Mesenchymal stem cell (in vitro differentiated cells and primary cell): ENCODE measurements around the gene CLEC9A.

ENCODE experiments used
- DNase-seq: peaks from one replicate; pipeline ENCODE4 v3.0.0-alpha.2; 2013
- H2AFZ ChIP-seq: one replicate; pipeline ENCODE4 v1.6.1; 2013; ENCODE audit warnings: low read depth, mild to moderate bottlenecking, control low read depth, inconsistent platforms, low read length, moderate library complexity
- H2AK5ac ChIP-seq: 2 replicates; pipeline ENCODE4 v1.6.1; 2013; ENCODE audit warnings: low read length, moderate library complexity, mild to moderate bottlenecking, inconsistent platforms; ENCODE audit not compliant: severe bottlenecking
- H2BK120ac ChIP-seq: one replicate; pipeline ENCODE4 v1.6.1; 2013; ENCODE audit warnings: low read depth, mild to moderate bottlenecking, inconsistent platforms, low read length, moderate library complexity
- H2BK12ac ChIP-seq, 2 experiments: one replicate each; pipeline ENCODE4 v1.6.1; 2013; ENCODE audit warnings: inconsistent platforms in 2 of 2, low read length in 2 of 2, mild to moderate bottlenecking in 2 of 2, moderate library complexity in 2 of 2, control low read depth in 1 of 2
- H2BK15ac ChIP-seq: one replicate; pipeline ENCODE4 v1.6.1; 2013; ENCODE audit warnings: mild to moderate bottlenecking, low read depth, inconsistent platforms; ENCODE audit not compliant: poor library complexity, severe bottlenecking
- H2BK5ac ChIP-seq: 2 replicates; pipeline ENCODE4 v1.6.1; 2013; ENCODE audit warnings: low read depth, mild to moderate bottlenecking, low read length, control low read depth, inconsistent platforms; ENCODE audit not compliant: poor library complexity, severe bottlenecking
- H3K14ac ChIP-seq, 2 experiments: one replicate each; pipeline ENCODE4 v1.6.1; 2013; ENCODE audit warnings: inconsistent platforms in 2 of 2, low read length in 2 of 2, control low read depth in 1 of 2, mild to moderate bottlenecking in 1 of 2, moderate library complexity in 1 of 2
- H3K18ac ChIP-seq, 2 experiments: one replicate each; pipeline ENCODE4 v1.6.1; 2013; ENCODE audit warnings: inconsistent platforms in 2 of 2, low read length in 2 of 2, control low read depth in 1 of 2, low read depth in 1 of 2, mild to moderate bottlenecking in 1 of 2
- H3K23ac ChIP-seq, 2 experiments: one replicate each; pipeline ENCODE4 v1.6.1; 2013; ENCODE audit warnings: inconsistent platforms in 2 of 2, low read length in 2 of 2, mild to moderate bottlenecking in 2 of 2, moderate library complexity in 2 of 2, control low read depth in 1 of 2
- H3K27ac ChIP-seq: 2 replicates; pipeline ENCODE4 v1.5.1; 2013; ENCODE audit warnings: mild to moderate bottlenecking, moderate library complexity, low read length, control low read depth, inconsistent platforms; ENCODE audit not compliant: poor library complexity, severe bottlenecking
- H3K27me3 ChIP-seq, 2 experiments: 2 replicates each; pipeline versions ENCODE4 v1.6.1 to v1.7.0; 2013; ENCODE audit warnings: low read length in 2 of 2, mild to moderate bottlenecking in 2 of 2, moderate library complexity in 2 of 2, control low read depth in 1 of 2, inconsistent platforms in 1 of 2; ENCODE audit not compliant: control insufficient read depth in 1 of 2, insufficient read depth in 1 of 2
- H3K36me3 ChIP-seq, 2 experiments: 2 replicates each; pipeline versions ENCODE4 v1.6.1 to v1.7.0; 2013; ENCODE audit warnings: low read length in 2 of 2, control low read depth in 1 of 2, inconsistent platforms in 1 of 2, low read depth in 1 of 2, mild to moderate bottlenecking in 1 of 2; ENCODE audit not compliant: insufficient read depth in 2 of 2, control insufficient read depth in 1 of 2
- H3K4ac ChIP-seq, 2 experiments: one replicate each; pipeline ENCODE4 v1.6.1; 2013; ENCODE audit warnings: inconsistent platforms in 2 of 2, low read length in 2 of 2, mild to moderate bottlenecking in 2 of 2, moderate library complexity in 2 of 2, control low read depth in 1 of 2, low read depth in 1 of 2
- H3K4me1 ChIP-seq: 2 replicates; pipeline ENCODE4 v1.6.1; 2013; ENCODE audit warnings: low read depth, low read length, control low read depth; ENCODE audit not compliant: control insufficient read depth, insufficient read depth
- H3K4me2 ChIP-seq: 2 replicates; pipeline ENCODE4 v1.6.1; 2013; ENCODE audit warnings: low read length, mild to moderate bottlenecking, inconsistent platforms; ENCODE audit not compliant: poor library complexity, severe bottlenecking
- H3K4me3 ChIP-seq, 2 experiments: 2 replicates each; pipeline versions ENCODE4 v1.5.1 to v1.7.0; 2013; ENCODE audit warnings: low read length in 2 of 2, mild to moderate bottlenecking in 2 of 2, control low read depth in 1 of 2, low read depth in 1 of 2; ENCODE audit not compliant: insufficient read depth in 1 of 2
- H3K79me1 ChIP-seq: replicated peaks from 2 replicates; pipeline ENCODE4 v1.6.1; 2013; ENCODE audit warnings: mild to moderate bottlenecking, control low read depth, low read length, inconsistent platforms; ENCODE audit not compliant: poor library complexity, severe bottlenecking
- H3K9ac ChIP-seq: 2 replicates; pipeline ENCODE4 v1.7.0; 2013; ENCODE audit warnings: mild to moderate bottlenecking, low read length, moderate library complexity
- H3K9me3 ChIP-seq: 2 replicates; pipeline ENCODE4 v1.7.0; 2013; ENCODE audit warnings: mild to moderate bottlenecking, low read length; ENCODE audit not compliant: control insufficient read depth
- H4K8ac ChIP-seq: one replicate; pipeline ENCODE4 v1.6.1; 2013; ENCODE audit warnings: inconsistent platforms, mild to moderate bottlenecking, low read length, moderate library complexity
- H4K91ac ChIP-seq: one replicate; pipeline ENCODE4 v1.6.1; 2013; ENCODE audit warnings: mild to moderate bottlenecking, low read length, inconsistent platforms
- WGBS: methylation state at CpG from one replicate; pipeline ENCODE4 v1.1.7; 2013; ENCODE audit warnings: mixed read lengths; 5-methylcytosine and 5-hydroxymethylcytosine counted together

CLEC9A gene

GRCh38 chr12:10111451-10111850 lies 81.0 kb downstream of the CLEC9A start:
- H3K9ac ChIP-seq = no peak overlapping the region
- no peaks in the 10 kb centered on the region for H3K36me3 ChIP-seq

DNA sequence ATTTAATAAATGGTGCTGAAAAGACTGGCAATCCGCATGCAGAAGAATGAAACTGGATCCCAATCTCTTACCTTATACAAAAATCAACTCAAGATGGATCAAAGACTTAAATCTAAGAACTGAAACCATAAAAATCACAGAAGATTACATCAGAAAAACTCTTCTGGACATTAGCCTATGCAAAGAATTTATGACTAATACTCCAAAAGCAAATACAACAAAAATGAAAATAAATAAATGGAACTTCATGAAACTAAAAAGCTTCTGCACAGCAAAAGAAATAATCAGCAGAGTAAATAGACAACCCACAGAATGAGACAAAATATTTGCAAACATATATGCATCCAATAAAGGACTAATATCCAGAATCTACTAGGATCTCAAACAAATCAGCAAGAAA lies 82.6 kb downstream of the CLEC9A start:
- no peak overlapping the region for H4K8ac ChIP-seq
- H3K36me3 ChIP-seq = no peaks in the 10 kb centered on the region
- H3K4me2 ChIP-seq = no peak overlapping the region
- no peak overlapping the region for H3K9ac ChIP-seq
- no peak overlapping the region for H2BK5ac ChIP-seq
- H3K79me1 ChIP-seq = no peaks in the 10 kb centered on the region
- H2BK12ac ChIP-seq = no peak overlapping the region
- 89% methylated on average over 1 of the region's 1 CpG for WGBS
- no peak overlapping the region for H3K4me3 ChIP-seq
- H4K91ac ChIP-seq = no peak overlapping the region
- H3K27me3 ChIP-seq = no peaks in the 10 kb centered on the region
- no peak for DNase-seq
- no peak overlapping the region for H3K14ac ChIP-seq
- no peak overlapping the region for H2BK15ac ChIP-seq
- no peak overlapping the region for H3K4ac ChIP-seq
- no peak overlapping the region for H2AFZ ChIP-seq
- H3K18ac ChIP-seq = no peak overlapping the region
- H3K27ac ChIP-seq = no peak overlapping the region
- H2BK120ac ChIP-seq = no peak overlapping the region
- H2AK5ac ChIP-seq = no peak overlapping the region
- no peak overlapping the region for H3K23ac ChIP-seq
- H3K9me3 ChIP-seq = no peaks in the 10 kb centered on the region
- H3K4me1 ChIP-seq = no peaks in the 10 kb centered on the region

More at GRCh38 chr12:10111451-10111850, 81.0 kb downstream of the CLEC9A start:
- Histone ChIP-seq H3K18ac (no peak overlapping the region), H3K4me2 (no peak overlapping the region), H2BK5ac (no peak overlapping the region), H3K27ac (no peak overlapping the region), H3K4ac (no peak overlapping the region), H2BK120ac (no peak overlapping the region), H4K8ac (no peak overlapping the region), H3K14ac (no peak overlapping the region), H2AFZ (no peak overlapping the region), H2AK5ac (no peak overlapping the region), H3K79me1 (no peaks in the 10 kb centered on the region), H3K4me3 (no peak overlapping the region), H3K23ac (no peak overlapping the region), H3K27me3 (no peaks in the 10 kb centered on the region), H3K9me3 (no peaks in the 10 kb centered on the region), H4K91ac (no peak overlapping the region), H3K4me1 (no peaks in the 10 kb centered on the region), H2BK15ac (no peak overlapping the region), H2BK12ac (no peak overlapping the region)
- 95% methylated on average over 38 of the region's 38 CpGs for WGBS
- no peak for DNase-seq

DNA sequence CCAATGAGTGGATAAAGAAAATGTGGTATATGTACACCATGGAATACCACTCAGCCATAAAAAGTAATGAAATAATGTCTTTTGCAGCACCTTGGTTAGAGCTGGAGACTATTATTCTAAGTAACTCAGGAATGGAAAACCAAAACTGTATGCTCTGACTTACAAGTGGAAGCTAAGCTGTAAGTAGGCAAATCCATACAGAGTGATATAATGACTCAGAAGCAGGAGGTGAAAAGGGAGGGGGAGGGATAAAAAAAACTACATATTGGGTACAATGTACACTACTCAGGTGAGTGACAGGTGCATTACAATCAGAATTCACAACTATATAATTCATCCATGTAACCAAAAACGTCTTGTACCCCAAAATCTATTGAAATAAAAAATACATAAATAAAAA lies 83.4 kb downstream of the CLEC9A start:
- Histone ChIP-seq H3K9me3 (no peaks in the 10 kb centered on the region), H4K8ac (no peak overlapping the region)
- no CpG with 5 or more reads among the region's 1 CpG for WGBS

GRCh38 chr12:10115311-10115710 lies 84.8 kb downstream of the CLEC9A start:
- H3K23ac ChIP-seq = no peak overlapping the region
- H3K14ac ChIP-seq = no peak overlapping the region

More for the DNA sequence above, 83.4 kb downstream of the CLEC9A start:
- Histone ChIP-seq H3K14ac (no peak overlapping the region), H3K4ac (no peak overlapping the region), H4K91ac (no peak overlapping the region), H2BK5ac (no peak overlapping the region), H2AK5ac (no peak overlapping the region), H3K27me3 (no peaks in the 10 kb centered on the region), H3K4me1 (no peaks in the 10 kb centered on the region), H3K23ac (no peak overlapping the region), H3K4me2 (no peak overlapping the region), H3K18ac (no peak overlapping the region), H3K27ac (no peak overlapping the region), H3K79me1 (no peaks in the 10 kb centered on the region), H3K9ac (no peak overlapping the region), H3K36me3 (no peaks in the 10 kb centered on the region), H2AFZ (no peak overlapping the region), H2BK120ac (no peak overlapping the region), H2BK12ac (no peak overlapping the region), H3K4me3 (no peak overlapping the region), H2BK15ac (no peak overlapping the region)
- DNase-seq = no peak

More at GRCh38 chr12:10115311-10115710, 84.8 kb downstream of the CLEC9A start:
- H3K9ac ChIP-seq = no peak overlapping the region
- no peak overlapping the region for H3K27ac ChIP-seq
- H3K36me3 ChIP-seq = no peaks in the 10 kb centered on the region
- no peak overlapping the region for H2BK120ac ChIP-seq
- H3K18ac ChIP-seq = no peak overlapping the region
- no peaks in the 10 kb centered on the region for H3K4me1 ChIP-seq
- H3K79me1 ChIP-seq = no peaks in the 10 kb centered on the region
- no peak overlapping the region for H2BK12ac ChIP-seq
- H2BK5ac ChIP-seq = no peak overlapping the region
- no peak overlapping the region for H4K8ac ChIP-seq
- H2BK15ac ChIP-seq = no peak overlapping the region
- H3K27me3 ChIP-seq = no peaks in the 10 kb centered on the region
- no peak overlapping the region for H4K91ac ChIP-seq
- H3K4me2 ChIP-seq = no peak overlapping the region
- H3K4ac ChIP-seq = no peak overlapping the region
- 89% methylated on average over 15 of the region's 15 CpGs for WGBS
- H3K4me3 ChIP-seq = no peak overlapping the region
- H3K9me3 ChIP-seq = no peaks in the 10 kb centered on the region
- no peak overlapping the region for H2AK5ac ChIP-seq
- no peak overlapping the region for H2AFZ ChIP-seq
- no peak for DNase-seq
